DMS79 (cell line): ENCODE results near the gene PM20D2.

ENCODE experiments used
- DNase-seq: peaks from one replicate; lab custom pipeline; 2025; lab: John Stamatoyannopoulos, UW

Gene PM20D2

DNA sequence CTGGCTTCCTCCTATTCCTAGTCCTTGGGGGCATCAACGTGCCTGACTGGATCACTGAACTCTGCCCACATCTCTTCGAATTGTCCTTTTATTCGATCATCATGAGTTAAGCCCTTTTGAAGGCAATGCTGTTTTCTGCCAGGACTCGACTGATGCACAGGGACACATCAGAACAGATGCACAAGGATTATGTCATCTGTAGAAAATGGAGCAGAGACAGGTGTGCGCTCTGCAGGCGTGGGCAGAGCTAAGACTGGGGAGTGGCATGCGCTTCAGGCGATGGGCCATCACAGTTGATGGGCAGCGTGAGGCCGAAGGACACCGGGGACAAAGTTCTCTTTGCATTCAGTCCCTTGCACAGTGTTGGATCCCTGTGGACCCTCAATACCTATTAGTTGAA is 58.2 kb downstream of the PM20D2 start:
- no peak for DNase-seq

- no peak for DNase-seq
Measured at GRCh38 chr6:89205819-89206218, 60.0 kb downstream of the PM20D2 start.

- no peak for DNase-seq
Measured at GRCh38 chr6:89208551-89208950, 62.7 kb downstream of the PM20D2 start.

DNA sequence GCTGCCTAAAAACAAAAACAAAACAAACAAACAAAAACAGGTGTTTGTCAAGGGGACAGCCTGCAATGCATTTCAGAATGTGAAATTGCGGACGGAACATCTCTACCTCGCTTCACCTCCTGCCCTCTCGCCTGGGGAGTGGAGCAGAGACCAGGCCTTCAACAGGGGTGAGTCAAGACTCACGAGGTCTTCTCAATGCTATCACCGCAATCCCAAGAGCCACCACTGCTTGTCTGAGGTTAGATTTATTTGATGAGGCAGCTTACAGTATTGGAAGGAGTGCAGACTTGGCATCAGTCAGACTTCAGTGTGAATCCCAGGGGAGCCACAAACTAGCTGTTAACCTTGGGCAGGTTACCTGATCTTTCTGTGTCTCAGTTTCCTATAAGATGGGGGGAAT is 63.6 kb downstream of the PM20D2 start:
- no peak for DNase-seq

- no peak for DNase-seq
Measured at GRCh38 chr6:89212472-89212871, 66.6 kb downstream of the PM20D2 start.

DNA sequence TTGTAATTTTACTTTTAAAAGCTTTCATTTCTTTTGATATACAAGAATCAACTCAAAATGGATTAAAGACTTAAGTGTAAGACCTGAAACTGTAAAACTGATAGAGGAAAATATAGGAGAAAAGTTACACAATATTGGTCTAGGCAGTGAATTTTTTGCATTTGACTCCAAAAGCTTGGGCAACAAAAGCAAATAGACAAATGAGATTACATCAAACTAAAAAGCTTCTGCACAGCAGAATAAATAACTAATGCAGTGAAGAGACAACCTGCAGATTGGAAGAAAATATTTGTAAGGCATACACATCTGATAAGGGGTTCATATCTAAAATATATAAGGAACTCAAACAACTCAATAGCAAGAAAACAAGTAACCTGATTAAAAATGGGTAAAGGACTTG is 68.3 kb downstream of the PM20D2 start:
- no peak for DNase-seq
